HT-29 (cell line): ENCODE data around the gene SEMA3F. TPM values are rescaled to one million over a fixed set of nuclear protein-coding genes. Genes with fewer than 3 reads are reported as not detected.

Source experiments
- DNase-seq: peaks from one replicate; pipeline ENCODE4 v3.0.0-alpha.2; 2015; ENCODE audit warnings: low spot score
- total RNA-seq: library from RNA; depleted of rRNA; stranded (reverse); fragments of >200 nt; shearing (Covaris generic); gene quantifications from 2 replicates; pipeline ENCODE4 v1.2.3, GENCODE V29; 2014; rRNA removed

SEMA3F gene
- 14.6 and 16.5 TPM in 2 replicates for total RNA-seq

DNA sequence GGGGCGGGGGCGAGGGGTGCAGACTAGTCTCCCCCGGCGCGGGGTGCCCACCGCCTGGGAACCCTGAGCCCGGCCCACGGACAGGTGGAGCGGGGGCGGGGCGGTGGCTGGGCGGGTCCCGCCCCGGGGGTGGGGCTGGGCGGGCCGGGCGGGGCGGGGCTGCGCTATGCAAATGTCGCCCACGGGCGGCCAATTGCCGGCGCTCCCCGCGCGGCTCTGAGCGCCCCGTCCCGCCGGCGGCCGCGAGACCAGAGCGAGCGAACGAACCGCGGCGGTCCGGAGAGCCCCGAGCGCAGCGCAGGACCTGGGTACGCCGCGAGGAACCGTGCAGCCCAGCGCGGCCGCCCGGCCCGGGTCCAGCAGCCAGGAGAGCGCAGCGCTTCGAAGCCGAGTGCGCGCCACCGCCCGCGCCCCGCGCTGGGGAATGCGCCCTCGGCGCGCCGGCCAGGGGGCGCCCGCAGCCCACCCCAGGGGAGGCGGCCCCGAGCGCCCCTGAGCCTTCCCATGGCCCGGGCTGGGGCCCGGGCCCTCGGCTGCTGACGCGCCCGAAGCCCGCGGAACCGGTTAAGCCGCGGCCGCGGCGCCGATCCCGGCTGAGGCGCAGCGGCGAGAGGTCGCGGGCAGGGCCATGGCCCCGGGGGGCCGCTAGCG lies at the start of gene SEMA3F:
Gene SEMA3F, plus strand, starts transcription at position 485 of the 651 bp plus-strand sequence. CDS start 4,299 bp downstream, outside the sequence.
- peak; percentile 67 for DNase-seq

DNA sequence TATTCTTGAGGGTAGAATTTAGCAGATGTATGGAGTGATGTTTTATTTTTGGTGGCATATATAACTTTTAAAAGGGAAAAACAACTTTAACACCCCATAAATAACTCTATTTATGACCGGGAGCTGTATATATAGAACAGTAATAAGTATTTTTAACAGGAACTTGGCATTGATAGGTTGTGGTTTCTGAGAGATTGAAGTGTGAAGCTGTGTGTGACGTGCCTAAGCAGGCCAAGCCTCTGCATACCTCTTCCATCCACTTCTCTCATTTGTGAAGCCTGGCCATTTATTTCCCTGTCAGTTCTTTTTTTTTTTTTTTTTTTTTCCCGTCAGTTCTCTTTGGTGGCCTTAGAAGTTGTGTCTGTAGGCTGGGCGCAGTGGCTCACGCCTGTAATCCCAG lies 43.4 kb upstream of the SEMA3F start:
- no peak for DNase-seq

DNA sequence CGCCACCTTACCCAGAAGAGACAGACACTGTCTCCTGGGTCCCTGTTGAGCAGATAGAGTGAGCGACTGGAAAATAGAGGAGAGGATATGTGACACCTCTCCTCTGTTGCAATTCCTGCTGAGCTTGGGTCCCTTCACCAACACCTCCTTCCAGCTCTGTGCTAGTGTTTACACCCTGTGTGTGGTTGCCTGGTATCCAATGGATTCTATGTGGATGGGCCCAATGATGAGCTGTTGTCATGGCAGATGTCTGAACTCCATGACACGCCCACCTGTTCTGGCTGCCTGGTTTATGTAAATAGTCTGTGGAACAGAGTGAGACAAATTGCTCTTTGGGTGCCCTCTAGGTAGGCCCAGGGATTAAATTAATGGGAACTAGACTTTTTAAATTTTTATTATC lies 42.7 kb upstream of the SEMA3F start:
- no peak for DNase-seq

DNA sequence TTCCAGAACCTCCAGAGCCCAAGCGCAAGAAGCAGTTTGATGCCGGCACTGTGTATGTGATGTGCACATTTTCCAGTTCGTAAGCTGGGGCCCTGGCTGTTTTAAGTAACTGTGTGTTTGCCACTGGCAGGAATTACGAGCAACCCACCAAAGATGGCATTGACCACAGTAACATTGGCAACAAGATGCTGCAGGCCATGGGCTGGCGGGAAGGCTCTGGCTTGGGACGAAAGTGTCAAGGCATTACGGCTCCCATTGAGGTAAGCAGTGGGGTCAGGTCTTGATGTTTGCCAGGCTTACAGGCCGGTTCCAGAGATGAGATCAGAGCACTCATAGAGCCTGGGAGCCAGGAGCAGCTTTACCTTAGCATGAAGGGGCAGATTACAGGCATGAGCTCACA lies 38.0 kb upstream of the SEMA3F start:
- no peak for DNase-seq

DNA sequence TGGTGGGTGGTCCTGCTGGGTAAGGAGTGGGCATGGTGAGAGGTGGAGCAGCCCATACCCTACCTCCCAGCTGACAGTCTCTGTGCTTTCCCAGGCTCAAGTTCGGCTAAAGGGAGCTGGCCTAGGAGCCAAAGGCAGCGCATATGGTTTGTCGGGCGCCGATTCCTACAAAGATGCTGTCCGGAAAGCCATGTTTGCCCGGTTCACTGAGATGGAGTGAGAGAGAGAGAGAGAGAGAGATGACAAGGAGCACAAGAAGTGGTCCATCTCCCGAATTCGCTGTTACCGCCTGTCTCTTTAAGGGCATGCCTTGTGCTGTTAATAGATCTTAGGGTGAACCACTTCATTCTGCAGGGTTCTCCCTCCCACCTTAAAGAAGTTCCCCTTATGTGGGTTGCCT lies 36.9 kb upstream of the SEMA3F start:
- no peak for DNase-seq

DNA sequence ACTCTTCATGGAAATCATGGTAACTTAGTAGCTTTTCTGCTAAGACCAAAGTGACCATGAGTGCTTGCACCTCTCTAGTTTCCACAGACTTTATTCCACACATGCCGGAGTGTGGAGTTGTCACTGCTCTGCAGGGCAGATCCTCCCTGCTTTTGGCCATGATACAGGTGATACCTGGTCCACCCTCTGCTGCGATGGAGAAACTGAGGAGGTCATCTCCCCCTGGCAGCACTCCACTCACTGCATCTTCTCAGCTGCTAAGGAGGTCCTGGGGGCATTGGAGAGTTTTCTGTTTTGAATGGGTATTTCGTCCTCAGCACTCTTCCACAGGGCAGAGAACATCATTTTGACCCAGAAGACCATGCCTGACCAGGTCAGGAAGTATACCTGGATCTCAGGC lies 35.3 kb upstream of the SEMA3F start:
- DNase-seq = no peak

DNA sequence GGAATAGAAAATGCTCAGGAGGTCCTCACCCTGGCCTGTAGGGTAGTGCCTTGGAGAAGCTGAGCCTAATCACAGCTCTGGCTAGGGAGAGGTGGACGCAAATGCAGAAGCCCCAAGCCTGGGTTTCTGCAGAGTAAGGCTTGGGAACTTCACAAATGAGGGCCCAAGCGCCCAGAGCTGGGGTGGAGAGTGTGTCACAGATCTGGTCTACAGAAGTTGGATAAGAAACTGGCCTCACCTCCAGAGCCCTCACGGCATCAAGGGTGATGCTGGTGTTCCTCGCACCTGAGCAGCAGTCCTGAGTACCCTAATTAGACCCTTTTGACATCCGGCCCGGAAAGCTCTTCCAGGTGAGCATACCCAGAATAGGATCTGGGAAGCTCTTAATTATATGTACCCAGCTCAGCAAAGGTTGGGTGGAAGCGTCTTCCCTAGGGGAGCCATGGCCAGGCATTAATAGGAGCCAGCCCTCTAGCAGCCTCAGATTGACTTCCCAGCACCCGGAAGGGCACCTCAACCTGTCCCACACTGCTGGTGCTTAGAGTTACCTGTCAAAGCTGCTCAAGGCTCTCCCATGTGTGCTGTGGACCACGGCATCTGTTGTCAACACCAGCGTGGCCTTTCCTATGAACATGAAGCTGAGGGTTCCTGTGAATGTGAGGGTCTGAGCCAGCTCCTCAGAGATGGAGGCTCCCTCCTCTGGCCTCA lies 34.6 kb upstream of the SEMA3F start:
- DNase-seq = no peak

DNA sequence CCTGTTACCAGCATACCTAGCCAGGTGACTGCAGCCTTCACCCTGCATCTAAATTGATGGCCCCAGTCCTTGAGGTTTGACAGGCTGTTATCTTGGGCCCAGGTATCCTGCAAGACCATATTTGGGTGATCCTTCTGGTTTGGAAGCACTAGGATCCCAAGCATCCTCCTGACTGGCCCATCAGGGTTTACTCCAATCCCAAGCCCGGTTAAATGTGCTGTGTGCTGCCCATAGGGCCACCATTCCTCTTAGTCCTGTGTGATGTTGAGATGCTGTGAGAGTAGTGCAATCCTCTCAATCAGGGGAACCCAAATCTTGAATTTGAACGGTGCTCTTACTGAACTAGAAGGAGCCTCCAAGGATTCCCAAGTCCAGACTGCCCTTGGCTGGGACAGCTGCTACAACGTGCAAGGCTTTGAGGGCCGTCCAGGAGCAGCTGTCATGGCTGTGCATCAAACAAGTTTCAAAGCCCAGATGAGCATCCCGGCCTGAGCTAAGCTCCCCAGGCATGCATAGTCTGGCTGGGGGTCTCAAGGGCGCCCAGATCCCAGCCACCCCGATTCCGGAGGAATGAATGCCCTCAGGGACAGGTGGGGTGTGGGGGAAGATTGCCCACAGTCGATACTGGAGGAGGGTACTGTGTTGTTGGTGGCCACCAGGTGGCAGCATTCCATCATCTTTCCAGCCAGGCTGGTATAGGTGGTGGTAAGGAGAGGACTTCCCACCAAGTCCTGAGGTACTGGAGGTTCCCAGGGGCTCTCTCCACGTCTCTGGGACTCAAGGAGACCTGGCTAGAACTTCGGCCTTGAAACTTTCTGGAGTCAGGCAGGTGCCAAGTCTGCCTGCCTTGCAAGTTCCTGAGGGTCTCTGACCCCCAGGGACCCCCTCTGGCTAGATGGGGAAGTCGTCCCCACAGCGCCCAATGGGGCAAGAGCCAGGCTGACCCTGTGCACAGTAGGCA lies 33.8 kb upstream of the SEMA3F start:
- DNase-seq = peak; percentile 81

DNA sequence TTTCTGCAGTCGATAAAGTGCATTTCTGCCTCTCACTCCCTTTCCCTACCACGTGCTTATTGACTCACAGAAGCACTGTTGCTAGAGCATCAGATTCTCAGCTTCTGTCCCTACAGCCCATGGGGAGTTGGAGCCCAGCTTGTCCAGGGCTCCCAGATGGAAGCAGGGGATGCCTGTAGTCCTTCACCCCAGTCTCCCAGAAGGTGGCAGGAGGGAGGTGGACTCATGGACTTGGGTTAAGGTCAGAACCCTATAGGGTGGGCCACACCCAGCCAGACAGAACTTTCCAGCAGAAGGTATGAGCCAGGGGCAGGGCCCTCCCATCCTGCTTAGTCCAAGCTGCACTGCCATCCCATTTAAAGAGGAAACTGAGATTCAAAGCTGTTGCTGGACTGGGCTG lies 33.1 kb upstream of the SEMA3F start:
- DNase-seq = no peak

DNA sequence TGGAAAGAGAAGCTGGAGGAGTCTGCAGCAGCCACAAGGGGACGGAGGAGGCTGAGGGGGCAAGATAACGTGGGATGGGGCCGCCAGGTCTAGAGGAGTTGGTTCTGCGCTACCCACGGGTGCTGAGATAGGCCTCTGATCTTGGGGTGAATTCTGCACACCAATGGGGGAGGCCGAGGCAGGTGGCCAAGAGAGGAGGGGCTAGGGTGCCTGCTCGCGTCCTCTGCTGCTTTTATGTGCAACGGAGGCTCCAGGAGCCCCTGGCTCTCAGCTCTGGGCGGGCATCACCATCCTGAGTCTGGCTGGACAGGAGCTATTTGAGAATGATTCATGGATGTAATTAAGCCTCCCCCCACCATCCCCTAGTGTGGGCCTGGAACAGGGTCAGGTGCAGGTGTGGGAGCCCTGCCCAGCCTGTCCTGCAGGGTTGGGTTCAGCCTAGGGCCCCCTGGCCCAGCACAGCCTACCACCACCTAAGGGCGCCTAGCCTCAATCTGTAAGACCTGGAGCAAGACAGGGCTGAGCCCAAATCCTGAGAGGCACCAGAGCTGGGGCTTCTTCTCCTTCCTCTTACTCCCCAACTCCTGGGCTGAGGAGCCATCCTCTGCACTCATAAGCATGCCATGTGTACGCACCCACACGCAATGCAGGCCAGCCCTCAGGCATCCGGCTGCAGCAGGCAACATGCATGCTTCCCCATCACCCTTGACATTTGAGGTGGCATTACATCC lies 32.3 kb upstream of the SEMA3F start:
- no peak for DNase-seq

DNA sequence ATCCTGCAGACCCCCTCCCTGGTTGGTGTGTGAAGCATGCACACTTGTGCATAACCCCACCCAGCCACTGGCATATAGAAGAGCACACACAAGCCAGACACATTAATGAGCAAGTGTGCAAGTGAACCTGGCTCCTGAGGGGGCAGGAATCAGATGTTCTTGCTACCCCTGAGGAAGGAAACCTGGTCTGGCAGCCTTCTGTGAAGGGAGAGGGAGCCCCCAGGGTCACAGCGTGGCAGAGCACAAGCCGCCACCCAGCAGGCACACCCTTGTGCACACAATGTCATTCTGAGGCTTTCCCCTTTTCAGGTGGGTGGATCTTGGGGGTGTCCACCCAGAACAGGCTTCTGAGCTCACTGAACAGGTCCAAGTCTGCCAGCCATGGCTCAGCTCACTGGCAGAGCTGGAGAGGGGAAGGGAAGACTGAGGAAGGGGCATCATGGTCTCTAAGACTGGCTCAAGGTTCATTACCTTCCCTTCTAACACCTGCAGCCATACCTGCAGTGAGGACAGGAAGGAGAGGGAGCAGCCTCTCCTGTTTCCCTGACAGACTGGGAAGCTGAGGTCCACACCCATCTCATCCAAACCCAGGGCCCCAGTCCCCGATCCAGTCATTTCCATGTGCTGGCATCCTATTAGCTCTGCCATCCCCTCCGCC lies 31.6 kb upstream of the SEMA3F start:
- DNase-seq = no peak

DNA sequence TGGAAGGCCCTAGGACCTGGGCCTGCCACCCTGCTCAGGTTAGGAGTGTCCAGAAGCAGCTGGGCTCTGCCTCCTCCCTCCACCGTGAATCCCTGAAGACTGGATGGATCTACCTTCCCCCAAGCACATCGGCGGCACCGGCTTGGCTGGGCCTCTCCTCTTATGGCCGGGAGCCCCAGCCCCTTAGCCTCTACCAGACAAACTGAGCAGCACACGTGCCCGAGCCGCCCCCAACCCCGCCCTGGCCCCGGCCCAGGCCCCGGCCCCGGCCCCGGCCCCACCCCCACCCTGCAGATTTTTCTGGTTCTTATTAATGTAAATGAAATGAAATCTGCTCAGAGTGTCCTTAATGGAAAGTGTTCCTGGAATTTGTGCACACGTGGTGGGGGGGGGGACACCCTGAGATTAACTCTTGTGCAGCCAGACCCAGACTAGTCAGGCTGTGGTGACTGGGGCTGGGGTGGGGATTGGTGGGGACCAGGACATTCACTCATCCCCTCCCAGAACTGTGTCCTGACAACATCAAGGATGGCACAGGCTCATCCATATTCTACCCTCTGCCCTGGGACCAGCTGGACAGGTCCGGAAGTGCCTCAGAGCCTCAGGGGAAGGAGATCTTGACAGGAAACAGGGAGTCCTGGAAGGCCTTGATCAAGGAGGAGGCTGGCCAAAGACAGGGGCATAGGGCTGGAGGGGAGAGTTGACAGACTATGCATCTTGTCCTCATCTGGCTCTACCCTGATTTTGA lies 30.9 kb upstream of the SEMA3F start:
- DNase-seq = no peak

DNA sequence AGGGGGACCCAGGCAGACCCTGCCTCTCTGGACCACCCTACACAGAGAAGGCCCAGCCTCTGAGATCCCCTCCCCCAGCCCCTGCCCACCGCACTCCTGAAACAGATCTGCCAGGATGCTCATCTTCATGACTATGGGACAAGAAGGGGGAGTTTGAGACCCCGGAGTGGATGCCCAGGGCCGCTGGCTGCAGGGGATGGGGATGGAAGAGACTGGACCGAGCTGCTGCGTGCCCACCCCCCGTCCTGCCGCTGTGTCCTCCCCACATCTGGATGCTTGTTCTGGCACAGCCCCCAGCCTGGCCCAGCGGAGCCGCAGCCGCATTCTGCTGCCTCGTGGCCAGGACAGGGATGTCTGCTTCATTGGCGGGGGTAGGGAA lies 30.3 kb upstream of the SEMA3F start:
- DNase-seq = no peak

DNA sequence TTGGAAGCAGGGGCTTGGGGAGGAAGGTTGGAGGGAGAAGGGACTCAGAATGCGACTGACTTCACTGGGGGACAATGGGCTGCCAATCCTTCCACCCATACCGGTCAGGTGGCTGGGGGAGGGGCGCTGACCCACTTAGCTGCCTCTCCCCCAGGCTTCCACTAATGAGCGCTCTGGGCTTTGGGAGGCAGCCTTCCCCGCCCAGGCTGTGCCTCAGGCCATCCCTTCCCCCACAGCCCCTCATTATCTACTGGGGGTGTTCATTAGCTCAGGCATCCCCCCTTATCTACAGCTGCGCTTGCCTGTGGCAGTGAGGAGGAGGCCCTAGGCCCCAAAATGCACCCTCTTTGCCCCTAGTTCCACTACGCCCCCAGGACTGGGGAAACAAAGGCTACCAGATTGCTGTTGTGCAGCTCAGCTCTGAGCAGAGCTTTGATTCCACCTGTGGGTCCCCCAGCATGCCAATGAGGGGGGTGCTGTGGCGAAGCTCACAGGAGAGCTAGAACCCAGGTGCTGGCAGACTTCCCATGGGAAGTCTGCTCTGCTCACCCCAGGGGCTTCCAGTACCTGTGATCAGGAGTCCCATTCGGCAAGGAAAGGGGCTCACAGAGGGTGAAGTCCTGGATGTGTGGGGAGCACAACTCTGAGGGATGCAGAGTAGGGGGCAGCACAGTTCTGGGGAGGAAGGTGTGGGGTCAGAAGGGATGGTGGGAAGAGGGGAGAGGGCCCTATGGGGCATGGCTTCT lies 29.4 kb upstream of the SEMA3F start:
- no peak for DNase-seq

DNA sequence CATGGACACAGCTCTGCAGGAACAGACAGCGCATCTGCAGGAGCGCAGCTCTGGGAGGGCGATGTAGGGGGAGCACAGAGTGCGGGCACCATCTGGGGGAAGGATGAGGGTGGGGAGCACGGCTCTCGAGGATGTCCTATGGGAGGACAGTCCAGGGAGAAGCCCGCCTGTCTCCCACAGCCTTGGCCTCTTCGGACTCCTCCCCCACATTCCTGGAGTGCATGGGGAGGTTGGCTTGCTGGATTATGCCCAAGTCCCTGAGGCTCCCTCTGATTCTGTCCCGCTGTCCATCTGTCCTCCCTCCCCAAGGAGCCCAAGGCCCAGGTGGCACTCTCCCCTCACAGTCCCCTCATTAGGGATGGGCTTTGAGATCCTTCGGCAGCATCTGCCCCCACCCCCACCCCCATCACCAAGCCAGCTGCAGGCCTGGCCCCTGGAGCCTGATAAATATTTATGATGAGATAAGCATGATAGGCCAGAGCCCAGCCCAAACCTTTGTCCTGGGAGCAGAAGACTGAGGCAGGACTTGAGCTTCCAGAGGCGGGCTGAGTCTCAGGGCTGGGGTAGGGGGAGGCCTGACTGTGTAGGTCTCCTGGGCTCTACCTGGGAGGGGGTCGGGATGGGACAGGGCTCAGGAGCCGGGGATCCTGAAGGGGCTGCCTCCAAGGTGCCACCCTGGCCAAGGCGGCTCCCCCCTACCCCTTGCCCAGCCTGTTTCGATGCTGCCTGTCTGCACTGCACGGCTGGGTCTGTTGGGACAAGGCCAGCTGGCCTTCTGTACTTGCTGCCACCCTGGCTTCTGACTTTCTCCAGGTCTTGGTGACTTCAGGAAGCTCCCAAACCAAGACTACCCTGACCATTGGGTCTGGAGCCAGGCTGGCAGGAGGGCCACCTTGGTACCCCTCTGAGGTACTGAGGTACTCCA lies 28.6 kb upstream of the SEMA3F start:
- DNase-seq = peak; percentile 17

DNA sequence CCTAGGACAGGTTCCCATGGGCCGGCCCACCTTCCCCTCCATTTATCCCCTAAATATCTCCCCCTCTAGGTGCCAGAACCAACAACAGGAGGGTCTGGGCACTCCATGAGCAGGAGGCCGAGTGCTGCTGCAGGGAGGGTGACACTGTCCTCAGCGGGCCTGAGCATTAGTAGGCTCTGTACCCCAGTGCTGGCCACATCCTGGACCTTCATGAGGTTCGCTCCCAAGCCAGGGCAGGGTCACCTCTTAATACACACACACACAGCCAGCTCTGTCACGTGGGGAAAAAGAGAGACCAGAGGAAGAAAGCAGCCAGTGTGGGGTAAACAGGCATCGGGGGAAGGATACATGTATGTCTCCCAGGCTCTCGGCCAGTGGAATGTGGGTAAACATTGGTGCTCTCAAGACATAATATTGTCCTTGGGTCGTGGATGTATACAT lies 27.9 kb upstream of the SEMA3F start:
- DNase-seq = no peak

DNA sequence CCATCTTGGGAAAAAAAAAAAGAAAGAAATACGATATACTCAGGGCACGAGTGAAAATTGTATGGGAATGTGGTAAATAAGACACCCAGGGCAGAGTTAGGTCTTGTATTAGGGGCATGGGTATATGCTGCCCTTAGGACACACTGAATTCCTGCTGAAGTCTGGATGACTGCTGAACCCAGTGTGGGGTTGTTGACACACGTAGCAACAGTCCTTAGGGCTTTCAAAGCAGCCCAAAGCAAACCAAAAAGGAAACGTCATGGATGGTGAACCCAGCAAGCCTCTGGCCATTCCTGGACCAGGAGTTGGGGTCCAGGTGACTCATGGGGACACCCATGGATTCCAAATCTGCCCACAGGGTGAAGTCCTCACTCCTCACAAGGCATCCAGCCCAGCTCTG lies 27.1 kb upstream of the SEMA3F start:
- no peak for DNase-seq

DNA sequence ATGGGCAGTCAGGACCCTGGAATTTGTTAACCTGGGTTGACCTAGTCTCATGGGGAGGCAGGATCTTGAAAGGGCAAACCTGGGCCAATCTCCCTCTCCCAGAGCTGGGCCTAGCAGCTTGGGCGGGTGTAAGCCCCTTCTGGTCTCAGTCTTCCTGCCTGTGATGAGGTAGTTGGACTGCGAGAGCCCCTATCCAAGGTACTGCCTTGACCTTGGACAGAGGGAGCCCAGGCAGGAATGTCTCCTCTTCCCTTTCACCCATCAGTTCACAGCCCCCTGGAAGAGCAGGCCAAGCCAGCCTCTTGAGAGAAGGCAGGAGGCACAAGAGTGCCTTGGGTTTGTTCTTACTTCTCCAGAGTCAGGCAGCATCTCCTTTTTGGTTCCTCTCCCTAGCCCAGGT lies 24.7 kb upstream of the SEMA3F start:
- DNase-seq = no peak
